ENCODE data around the gene TMUB1. TPM values are rescaled to one million over a fixed set of nuclear protein-coding genes. Genes with fewer than 3 reads are reported as not detected.
"Not testable (repeated sequence)": the region's sequence is repeated elsewhere in the genome, so short reads cannot be mapped to it uniquely, and the experiment has no call there.

TMUB1 gene
- total RNA-seq, 1 experiment from 2014 or later = 34.5 TPM

DNA sequence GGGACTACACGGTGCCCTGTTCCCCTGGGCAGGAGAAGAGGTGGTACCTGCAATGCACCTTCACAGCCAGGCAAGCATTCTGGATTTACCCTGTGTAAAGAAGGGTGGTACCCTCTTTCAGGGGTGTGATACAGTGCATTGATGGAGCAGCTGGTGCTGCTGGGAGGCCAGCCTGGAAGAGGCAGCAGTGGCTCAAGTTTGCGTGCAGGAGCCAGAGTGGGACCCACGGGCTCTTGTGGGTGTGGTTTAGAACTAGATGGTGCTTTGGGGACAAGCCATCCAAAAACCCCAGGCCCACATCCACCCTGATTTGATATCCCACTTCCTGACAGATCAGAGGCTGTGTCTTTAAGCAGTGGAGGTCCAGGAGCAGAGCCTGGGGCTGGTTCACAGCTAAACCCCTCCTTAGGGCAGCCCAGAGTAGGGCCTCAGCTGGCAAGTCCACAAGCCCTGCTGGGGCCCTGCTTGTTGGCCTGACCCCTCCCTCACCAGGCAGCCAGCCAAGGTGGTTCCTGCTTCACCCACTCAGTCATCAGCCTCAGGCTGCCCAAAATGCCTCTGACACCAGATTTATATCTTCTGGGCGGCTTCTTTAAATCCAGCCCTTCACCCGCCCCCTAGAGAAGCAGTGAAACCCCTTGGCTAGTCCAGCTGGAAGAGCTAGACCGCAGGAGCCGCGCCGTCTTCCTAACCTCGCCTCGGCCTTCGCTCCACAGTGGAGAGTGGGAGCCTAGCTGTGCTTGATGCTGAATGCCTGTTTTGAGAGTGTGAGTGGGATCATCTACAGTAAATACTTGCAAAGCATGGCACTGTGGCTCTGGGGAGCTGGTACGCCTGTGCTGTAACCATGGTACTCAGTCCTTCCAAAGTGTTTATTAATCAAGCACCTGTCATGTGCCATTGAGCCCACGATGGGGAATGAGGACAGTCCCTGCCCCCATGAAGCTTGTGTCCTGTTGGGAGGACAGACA, 36.4 kb downstream of the TMUB1 start:
- H3K9me3 ChIP-seq (replicated peaks) = no peaks in the 10 kb centered on the region
- H3K4me3 ChIP-seq = no peak overlapping the region
- H3K27me3 ChIP-seq (replicated peaks) = peaks cover 10% of the 10 kb centered on the region
- DNase-seq (ENCODE audit: low read depth in 1 of 2, low spot score in 2 of 2) = no peak
- H3K27ac ChIP-seq = no peak overlapping the region
- peaks cover 8% of the 10 kb centered on the region for H3K4me1 ChIP-seq (replicated peaks)
- H3K36me3 ChIP-seq = peaks cover 4% of the 10 kb centered on the region

DNA sequence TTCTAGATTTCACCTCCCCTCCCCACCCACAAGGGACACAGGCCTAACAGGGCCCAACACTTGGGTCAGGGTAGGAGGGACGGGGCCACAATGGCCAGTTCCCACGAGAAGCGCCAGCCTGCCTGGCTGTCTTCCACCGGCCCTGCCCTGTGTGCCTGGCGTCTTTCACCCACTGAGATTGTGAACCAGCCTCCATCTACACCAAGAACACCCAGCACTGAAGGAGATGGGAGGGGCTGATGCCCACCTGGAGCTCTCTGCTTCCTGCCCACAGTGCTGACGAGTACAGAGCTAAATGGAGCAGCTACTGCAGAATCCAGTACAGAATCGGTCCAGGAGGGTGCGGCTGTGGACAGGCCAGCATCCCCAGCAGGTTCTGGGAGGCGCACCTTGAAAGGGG, 37.3 kb downstream of the TMUB1 start:
- no peak for DNase-seq (ENCODE audit: low read depth in 1 of 2, low spot score in 2 of 2)
- no peak overlapping the region for H3K27ac ChIP-seq
- H3K36me3 ChIP-seq = peaks cover 4% of the 10 kb centered on the region
- H3K9me3 ChIP-seq (replicated peaks) = no peaks in the 10 kb centered on the region
- H3K27me3 ChIP-seq (replicated peaks) = peaks cover 7% of the 10 kb centered on the region
- H3K4me3 ChIP-seq = no peak overlapping the region
- peaks cover 5% of the 10 kb centered on the region for H3K4me1 ChIP-seq (replicated peaks)

- no peak for DNase-seq (ENCODE audit: low read depth in 1 of 2, low spot score in 2 of 2)
- Histone ChIP-seq H3K36me3 (peaks cover 4% of the 10 kb centered on the region), H3K27me3 (replicated peaks) (no peaks in the 10 kb centered on the region), H3K4me3 (no peak overlapping the region), H3K27ac (no peak overlapping the region), H3K4me1 (replicated peaks) (peaks cover 7% of the 10 kb centered on the region), H3K9me3 (replicated peaks) (no peaks in the 10 kb centered on the region)
Observed at GRCh38 chr7:151045262-151045661, 38.0 kb downstream of the TMUB1 start.

DNA sequence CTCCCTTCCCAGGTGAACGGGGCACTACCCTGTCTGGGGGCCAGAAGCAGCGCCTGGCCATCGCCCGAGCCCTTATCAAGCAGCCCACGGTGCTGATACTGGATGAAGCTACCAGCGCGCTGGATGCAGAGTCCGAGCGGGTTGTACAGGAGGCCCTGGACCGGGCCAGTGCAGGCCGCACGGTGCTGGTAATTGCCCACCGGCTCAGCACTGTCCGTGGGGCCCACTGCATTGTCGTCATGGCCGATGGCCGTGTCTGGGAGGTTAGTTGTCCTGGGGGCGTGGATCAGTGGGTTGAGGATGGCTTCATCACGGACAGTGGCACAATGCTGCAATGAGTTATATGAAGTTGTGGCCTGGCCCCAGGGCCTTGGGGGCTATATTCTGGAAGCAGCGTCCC, 39.3 kb downstream of the TMUB1 start:
- H3K36me3 ChIP-seq = peaks cover 4% of the 10 kb centered on the region
- peaks cover 20% of the 10 kb centered on the region for H3K4me1 ChIP-seq (replicated peaks)
- H3K9me3 ChIP-seq (replicated peaks) = no peaks in the 10 kb centered on the region
- H3K27me3 ChIP-seq (replicated peaks) = no peaks in the 10 kb centered on the region
- no peak overlapping the region for H3K27ac ChIP-seq
- no peak for DNase-seq (ENCODE audit: low read depth in 1 of 2, low spot score in 2 of 2)
- no peak overlapping the region for H3K4me3 ChIP-seq

GRCh38 chr7:151043449-151043848, 39.8 kb downstream of the TMUB1 start:
- H3K36me3 ChIP-seq; H3K27ac ChIP-seq; H3K4me3 ChIP-seq; DNase-seq (ENCODE audit: low read depth in 1 of 2, low spot score in 2 of 2); H3K9me3 ChIP-seq (replicated peaks); H3K27me3 ChIP-seq (replicated peaks): not testable (repeated sequence)
- H3K4me1 ChIP-seq (replicated peaks) = peaks cover 26% of the 10 kb centered on the region

DNA sequence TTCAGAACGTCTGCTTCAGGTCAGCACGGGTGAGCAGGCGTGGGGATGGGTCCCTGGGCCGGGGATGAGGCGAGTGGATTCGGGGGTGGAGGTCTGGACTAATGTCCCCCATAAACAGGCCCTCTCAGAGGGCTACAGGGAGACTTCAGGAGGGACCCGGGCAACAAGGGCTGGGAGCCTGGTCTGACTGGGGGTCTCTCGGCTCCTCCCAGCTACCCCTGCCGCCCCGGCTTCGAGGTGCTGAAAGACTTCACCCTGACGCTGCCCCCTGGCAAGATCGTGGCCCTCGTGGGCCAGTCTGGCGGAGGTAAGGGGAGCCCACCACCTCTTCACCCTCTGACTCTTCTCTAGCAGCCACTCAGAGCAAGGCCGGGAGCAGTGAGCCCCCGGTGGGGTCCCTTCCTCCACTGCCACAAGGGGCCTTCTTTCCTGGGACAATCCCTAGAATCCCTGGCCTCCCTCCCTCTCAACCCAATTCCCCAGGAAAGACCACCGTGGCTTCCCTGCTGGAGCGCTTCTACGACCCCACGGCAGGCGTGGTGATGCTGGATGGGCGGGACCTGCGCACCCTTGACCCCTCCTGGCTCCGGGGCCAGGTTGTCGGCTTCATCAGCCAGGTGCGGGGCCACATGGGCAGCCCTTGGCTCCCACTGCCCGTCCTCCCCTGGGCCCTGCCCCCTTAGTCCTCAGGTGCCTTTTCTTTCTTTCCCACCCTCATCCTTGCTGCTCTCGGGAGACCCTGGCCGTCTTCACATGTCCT, 42.5 kb downstream of the TMUB1 start:
- Histone ChIP-seq H3K4me3 (no peak overlapping the region), H3K4me1 (replicated peaks) (peaks cover 31% of the 10 kb centered on the region), H3K27ac (no peak overlapping the region), H3K9me3 (replicated peaks) (no peaks in the 10 kb centered on the region), H3K27me3 (replicated peaks) (no peaks in the 10 kb centered on the region), H3K36me3 (peaks cover 18% of the 10 kb centered on the region)
- DNase-seq (ENCODE audit: low read depth in 1 of 2, low spot score in 2 of 2) = no peak

GRCh38 chr7:151039850-151040548, 43.3 kb downstream of the TMUB1 start:
- peaks cover 31% of the 10 kb centered on the region for H3K4me1 ChIP-seq (replicated peaks)
- H3K27me3 ChIP-seq (replicated peaks) = no peaks in the 10 kb centered on the region
- no peak overlapping the region for H3K4me3 ChIP-seq
- DNase-seq (ENCODE audit: low read depth in 1 of 2, low spot score in 2 of 2) = no peak
- H3K27ac ChIP-seq = peak overlapping the region; percentile 1; the same call in 1 of the 2 replicates
- H3K9me3 ChIP-seq (replicated peaks) = no peaks in the 10 kb centered on the region
- H3K36me3 ChIP-seq = peaks cover 26% of the 10 kb centered on the region

DNA sequence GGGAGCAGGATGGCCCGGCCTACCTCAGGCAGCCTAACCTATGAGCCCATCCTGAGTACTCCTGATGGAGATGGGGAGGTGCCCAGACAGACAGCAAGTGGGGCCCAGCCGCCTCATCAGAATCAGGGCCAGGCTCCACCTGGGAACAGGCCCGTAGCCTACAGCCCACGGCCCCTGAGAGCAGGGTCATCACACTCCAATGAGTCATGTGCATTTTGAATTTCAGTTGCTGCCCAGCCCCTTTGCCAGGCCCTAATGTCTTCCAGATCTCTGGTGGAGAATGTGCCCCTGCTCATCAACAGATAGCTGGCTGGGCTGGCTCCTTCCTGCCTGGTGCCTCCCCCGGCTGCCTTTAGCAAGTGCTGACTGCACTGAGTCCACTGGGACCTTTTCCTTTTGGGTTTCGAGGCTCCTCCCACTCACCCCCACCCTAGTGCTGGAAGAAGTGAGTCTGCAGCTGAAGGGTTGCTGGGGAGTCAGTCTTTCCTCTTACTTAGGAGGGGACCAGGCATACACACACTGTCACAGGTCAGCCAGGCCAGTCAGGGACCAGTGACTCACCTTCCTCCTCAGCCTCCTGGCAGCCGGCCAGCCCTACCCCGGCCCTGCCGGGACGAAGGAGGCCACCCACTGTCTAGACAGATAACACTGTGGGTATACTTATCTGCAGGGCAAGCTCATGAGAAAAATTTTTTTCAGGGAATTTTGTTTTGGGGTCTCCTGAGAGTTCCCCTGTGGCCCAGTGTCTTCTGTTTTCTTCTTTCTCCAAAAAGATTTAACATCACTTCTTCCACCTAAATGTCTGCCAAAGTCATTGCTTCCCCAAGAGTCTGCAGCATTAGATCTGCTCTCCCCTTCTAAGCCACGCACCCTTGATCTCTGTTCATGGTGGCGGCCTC, 44.1 kb downstream of the TMUB1 start:
- Histone ChIP-seq H3K27me3 (replicated peaks) (no peaks in the 10 kb centered on the region), H3K4me3 (no peak overlapping the region)
- peak; percentile 96 to 97 for DNase-seq (ENCODE audit: low read depth in 1 of 2, low spot score in 2 of 2)

GRCh38 chr7:151035902-151036301, 47.4 kb downstream of the TMUB1 start:
- Histone ChIP-seq H3K27ac (no peak overlapping the region), H3K36me3 (peaks cover 47% of the 10 kb centered on the region), H3K4me3 (no peak overlapping the region), H3K27me3 (replicated peaks) (no peaks in the 10 kb centered on the region), H3K9me3 (replicated peaks) (no peaks in the 10 kb centered on the region), H3K4me1 (replicated peaks) (peaks cover 31% of the 10 kb centered on the region)
- no peak for DNase-seq (ENCODE audit: low read depth in 1 of 2, low spot score in 2 of 2)

More for the DNA sequence above, 44.1 kb downstream of the TMUB1 start:
- Histone ChIP-seq H3K27ac (peak overlapping the region; percentile 68), H3K36me3 (peaks cover 34% of the 10 kb centered on the region), H3K4me1 (replicated peaks) (peaks cover 31% of the 10 kb centered on the region), H3K9me3 (replicated peaks) (no peaks in the 10 kb centered on the region)

GRCh38 chr7:151035026-151035717, 48.1 kb downstream of the TMUB1 start:
- H3K27me3 ChIP-seq (replicated peaks) = no peaks in the 10 kb centered on the region
- H3K4me1 ChIP-seq (replicated peaks) = peaks cover 25% of the 10 kb centered on the region
- H3K36me3 ChIP-seq = peaks cover 47% of the 10 kb centered on the region
- DNase-seq (ENCODE audit: low read depth in 1 of 2, low spot score in 2 of 2) = no peak
- H3K4me3 ChIP-seq = no peak overlapping the region
- H3K9me3 ChIP-seq (replicated peaks) = no peaks in the 10 kb centered on the region
- no peak overlapping the region for H3K27ac ChIP-seq

DNA sequence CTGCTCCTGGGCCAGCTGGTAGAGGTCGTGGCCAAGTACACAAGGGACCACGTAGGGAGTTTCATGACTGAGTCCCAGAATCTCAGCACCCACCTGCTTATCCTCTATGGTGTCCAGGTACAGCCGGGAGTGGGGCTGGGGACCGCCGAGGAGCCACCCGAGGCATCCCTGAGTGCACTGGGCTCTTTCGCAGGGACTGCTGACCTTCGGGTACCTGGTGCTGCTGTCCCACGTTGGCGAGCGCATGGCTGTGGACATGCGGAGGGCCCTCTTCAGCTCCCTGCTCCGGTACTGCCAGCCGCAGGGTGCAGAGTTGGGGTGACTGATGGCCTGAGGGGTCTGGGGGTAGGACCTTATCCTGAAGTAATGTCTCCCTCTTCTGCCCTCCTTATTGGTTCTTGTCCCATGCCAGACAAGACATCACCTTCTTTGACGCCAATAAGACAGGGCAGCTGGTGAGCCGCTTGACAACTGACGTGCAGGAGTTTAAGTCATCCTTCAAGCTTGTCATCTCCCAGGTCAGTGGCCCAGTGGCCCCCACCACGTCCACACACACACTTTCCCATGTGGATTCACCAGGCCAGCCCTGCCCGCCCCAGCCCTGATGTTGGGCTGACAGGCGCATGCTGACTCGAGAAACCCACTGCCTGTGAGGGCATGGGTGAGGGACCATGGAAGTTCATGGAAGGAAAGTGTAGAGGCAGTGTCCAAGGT, 48.8 kb downstream of the TMUB1 start:
- no peak for DNase-seq (ENCODE audit: low read depth in 1 of 2, low spot score in 2 of 2)
- H3K4me1 ChIP-seq (replicated peaks) = peaks cover 25% of the 10 kb centered on the region

GRCh38 chr7:151033864-151034249, 49.4 kb downstream of the TMUB1 start:
- Histone ChIP-seq H3K4me3 (no peak overlapping the region), H3K9me3 (replicated peaks) (no peaks in the 10 kb centered on the region), H3K27ac (no peak overlapping the region), H3K4me1 (replicated peaks) (peaks cover 25% of the 10 kb centered on the region), H3K27me3 (replicated peaks) (no peaks in the 10 kb centered on the region), H3K36me3 (peaks cover 47% of the 10 kb centered on the region)
- no peak for DNase-seq (ENCODE audit: low read depth in 1 of 2, low spot score in 2 of 2)

More for the DNA sequence above, 48.8 kb downstream of the TMUB1 start:
- Histone ChIP-seq H3K36me3 (peaks cover 47% of the 10 kb centered on the region), H3K27ac (no peak overlapping the region), H3K27me3 (replicated peaks) (no peaks in the 10 kb centered on the region), H3K4me3 (no peak overlapping the region), H3K9me3 (replicated peaks) (no peaks in the 10 kb centered on the region)
